ENCODE measurements around the gene ABCA5. TPM values are rescaled to one million over a fixed set of nuclear protein-coding genes. Genes with fewer than 3 reads are reported as not detected.

Gene ABCA5
- total and polyA plus RNA-seq, 10 of the 15 experiments (the other 5 are each of a cell fraction or from before 2014, with no cell fraction given) = 11.8 to 31.1 (median 18.1) TPM

DNA sequence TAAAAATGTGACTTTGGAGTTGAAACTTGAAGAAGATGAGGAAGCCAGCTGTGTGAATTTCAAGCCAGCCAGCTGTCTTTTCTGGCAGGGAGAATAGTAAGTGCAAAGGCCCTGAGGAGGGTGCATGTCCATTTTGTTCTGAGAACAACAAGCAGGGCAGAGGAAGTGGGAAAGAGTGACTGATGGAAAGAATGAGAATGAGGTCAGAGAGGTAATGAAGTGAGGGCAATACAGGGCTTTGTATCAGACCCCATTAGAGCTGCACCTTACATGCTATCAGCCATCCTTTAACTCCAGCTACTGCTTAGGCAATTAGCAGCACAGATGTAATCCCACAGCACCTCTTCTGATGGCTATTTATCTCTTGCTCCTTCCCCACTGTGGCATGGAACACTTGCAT, 34.2 kb upstream of the ABCA5 start:
- Histone ChIP-seq H3K4me3 (no peak overlapping the region), H3K4me2 (ENCODE audit: control insufficient read depth, insufficient read depth) (no peak overlapping the region), H3K79me2 (ENCODE audit: control insufficient read depth, insufficient read depth, low read length) (no peaks in the 10 kb centered on the region), H3K27me3 (replicated peaks in 1 of 2; ENCODE audit: control insufficient read depth in 2 of 2, insufficient read depth in 2 of 2, low read length in 1 of 2) (no peaks in the 10 kb centered on the region), H3K9ac (ENCODE audit: control insufficient read depth, insufficient read depth, low read length) (no peak overlapping the region), H3K27ac (ENCODE audit: control insufficient read depth, insufficient read depth) (no peak overlapping the region), H3K9me3 (replicated peaks; ENCODE audit: control insufficient read depth, insufficient read depth, low read length) (no peaks in the 10 kb centered on the region), H2AFZ (ENCODE audit: control insufficient read depth, low read depth, low read length) (no peak overlapping the region), H3K4me1 (ENCODE audit: control insufficient read depth, insufficient read depth, low read length) (no peaks in the 10 kb centered on the region), H4K20me1 (ENCODE audit: control insufficient read depth, insufficient read depth) (no peaks in the 10 kb centered on the region), H3K36me3 (ENCODE audit: control insufficient read depth in 2 of 2, insufficient read depth in 2 of 2, low read length in 1 of 2) (no peaks in the 10 kb centered on the region)
- ChIA-PET SMC1A (ENCODE audit: uncharacterized antibody, unreplicated experiment) (interaction anchor here (1.0 to 1.4 kb wide), 2 partner anchors 33 to 164 kb away, joined by 3 read pairs; no protein-coding TSS in a partner anchor), RAD21 (ENCODE audit: unreplicated experiment) (no interaction called here), POLR2A (no interaction called here), CTCF (interaction anchor here (1.8 to 4.5 kb wide), 2 partner anchors 33 kb away, joined by 6 to 18 read pairs; no protein-coding TSS in a partner anchor)
- ATAC-seq = no peak
- no TSS peak for BruUV-seq (replicated peaks)
- intact Hi-C loops (cut with micrococcal nuclease; ENCODE audit: unreplicated experiment) = no loop called here
- no peak for FAIRE-seq
- in situ Hi-C loops (cut with MboI) = no loop called here
- TF ChIP-seq SPI1 (IDR thresholded peaks at IDR 0.05; ENCODE audit: borderline replicate concordance, insufficient read depth, low read depth, low read length) = 0 out of 2 replicates have a peak, but pooled peaks have one; percentile 3
- TF ChIP-seq, protein P1, sequence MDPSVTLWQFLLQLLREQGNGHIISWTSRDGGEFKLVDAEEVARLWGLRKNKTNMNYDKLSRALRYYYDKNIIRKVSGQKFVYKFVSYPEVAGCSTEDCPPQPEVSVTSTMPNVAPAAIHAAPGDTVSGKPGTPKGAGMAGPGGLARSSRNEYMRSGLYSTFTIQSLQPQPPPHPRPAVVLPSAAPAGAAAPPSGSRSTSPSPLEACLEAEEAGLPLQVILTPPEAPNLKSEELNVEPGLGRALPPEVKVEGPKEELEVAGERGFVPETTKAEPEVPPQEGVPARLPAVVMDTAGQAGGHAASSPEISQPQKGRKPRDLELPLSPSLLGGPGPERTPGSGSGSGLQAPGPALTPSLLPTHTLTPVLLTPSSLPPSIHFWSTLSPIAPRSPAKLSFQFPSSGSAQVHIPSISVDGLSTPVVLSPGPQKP (IDR thresholded peaks at IDR 0.05; ENCODE audit: low read depth, low read length) = no peak
- DNase-seq (ENCODE audit: low read depth, low spot score) = no peak

DNA sequence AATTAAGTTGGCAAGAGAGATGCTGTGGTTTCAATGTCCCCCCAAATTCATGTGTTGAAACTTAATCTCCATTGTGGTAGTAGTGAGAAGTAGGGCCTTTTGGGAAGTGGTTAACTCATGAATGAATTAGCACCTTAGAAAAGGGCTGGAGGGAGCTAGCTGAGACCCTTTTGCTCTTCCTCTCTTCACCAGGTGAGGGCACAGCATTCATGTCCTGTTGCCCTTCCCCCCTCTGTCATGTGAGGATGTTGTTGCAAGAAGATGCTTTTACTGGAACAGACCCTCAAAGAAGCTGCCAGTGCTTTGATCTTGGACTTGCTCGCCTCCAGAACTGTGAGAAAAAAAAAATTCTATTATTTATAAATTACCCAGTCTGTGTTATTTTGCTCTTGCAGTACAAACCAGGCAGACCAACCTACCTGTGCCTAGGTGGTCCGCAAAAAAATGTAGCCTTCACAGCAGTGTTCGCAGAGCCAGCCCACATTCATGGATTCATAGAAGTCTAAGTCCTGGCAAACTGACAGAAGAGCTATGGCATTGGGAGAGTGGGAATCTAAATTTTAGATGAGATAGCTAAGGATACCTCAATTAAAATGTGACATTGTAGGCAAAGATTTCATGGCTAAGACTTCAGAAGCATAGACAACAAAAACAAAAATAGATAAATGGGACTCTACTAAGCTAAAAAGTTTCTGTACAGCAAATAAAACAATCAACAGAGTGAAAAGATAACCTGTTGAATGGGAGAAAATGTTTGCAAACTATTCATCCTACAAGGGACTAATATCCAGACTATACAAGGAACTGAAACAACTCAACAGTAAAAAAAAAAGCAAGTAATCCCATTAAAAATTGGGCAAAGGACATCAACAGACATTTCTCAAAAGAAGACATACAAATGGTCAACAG, 32.0 kb upstream of the ABCA5 start:
- peak; percentile 72 for ATAC-seq
- peak; percentile 4 for DNase-seq (ENCODE audit: low read depth, low spot score)
- no peak overlapping the region for H3K9ac ChIP-seq (ENCODE audit: control insufficient read depth, insufficient read depth, low read length)
- BruUV-seq (replicated peaks) = no TSS peak
- ChIA-PET SMC1A (ENCODE audit: uncharacterized antibody, unreplicated experiment) (interaction anchor here (1.4 to 1.7 kb wide), 2 partner anchors 24 to 37 kb away, joined by 4 to 7 read pairs; no protein-coding TSS in a partner anchor), CTCF (interaction anchor here (0.8 to 4.5 kb wide), 5 partner anchors 35 to 166 kb away, joined by 3 to 18 read pairs (median 4); no protein-coding TSS in a partner anchor), RAD21 (ENCODE audit: unreplicated experiment) (interaction anchor here (1.2 to 1.3 kb wide), 2 partner anchors 36 to 165 kb away, joined by 3 to 4 read pairs; no protein-coding TSS in a partner anchor), POLR2A (no interaction called here)
- TF ChIP-seq SMC3 (IDR thresholded peaks at IDR 0.05; ENCODE audit: borderline replicate concordance, low read length) (peak; percentile 42; the same call in 1 of the 2 replicates), YBX1 (IDR thresholded peaks at IDR 0.05) (no peak), RAD21 (IDR thresholded peaks at IDR 0.05; ENCODE audit: insufficient read depth, low read depth, low read length) (peak; percentile 52)
- TF ChIP-seq, protein P2, sequence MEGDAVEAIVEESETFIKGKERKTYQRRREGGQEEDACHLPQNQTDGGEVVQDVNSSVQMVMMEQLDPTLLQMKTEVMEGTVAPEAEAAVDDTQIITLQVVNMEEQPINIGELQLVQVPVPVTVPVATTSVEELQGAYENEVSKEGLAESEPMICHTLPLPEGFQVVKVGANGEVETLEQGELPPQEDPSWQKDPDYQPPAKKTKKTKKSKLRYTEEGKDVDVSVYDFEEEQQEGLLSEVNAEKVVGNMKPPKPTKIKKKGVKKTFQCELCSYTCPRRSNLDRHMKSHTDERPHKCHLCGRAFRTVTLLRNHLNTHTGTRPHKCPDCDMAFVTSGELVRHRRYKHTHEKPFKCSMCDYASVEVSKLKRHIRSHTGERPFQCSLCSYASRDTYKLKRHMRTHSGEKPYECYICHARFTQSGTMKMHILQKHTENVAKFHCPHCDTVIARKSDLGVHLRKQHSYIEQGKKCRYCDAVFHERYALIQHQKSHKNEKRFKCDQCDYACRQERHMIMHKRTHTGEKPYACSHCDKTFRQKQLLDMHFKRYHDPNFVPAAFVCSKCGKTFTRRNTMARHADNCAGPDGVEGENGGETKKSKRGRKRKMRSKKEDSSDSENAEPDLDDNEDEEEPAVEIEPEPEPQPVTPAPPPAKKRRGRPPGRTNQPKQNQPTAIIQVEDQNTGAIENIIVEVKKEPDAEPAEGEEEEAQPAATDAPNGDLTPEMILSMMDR (IDR thresholded peaks at IDR 0.05 in 2 of 3, conservative IDR thresholded peaks at IDR 0.05 in 1 of 3; ENCODE audit: control insufficient read depth in 2 of 3, extremely low read depth in 1 of 3, insufficient read depth in 1 of 3, low read depth in 3 of 3, low read length in 3 of 3) = peak; percentile 42 to 52 (median 46); a peak in 5 of 6 replicates
- WGBS (ENCODE audit: insufficient coverage, insufficient replicate concordance, low lambda C conversion rate, missing lambda C conversion rate) = 40% methylated on average over 3 of the region's 3 CpGs
- no peaks in the 10 kb centered on the region for H3K9me3 ChIP-seq (replicated peaks; ENCODE audit: control insufficient read depth, insufficient read depth, low read length)
- H3K79me2 ChIP-seq (ENCODE audit: control insufficient read depth, insufficient read depth, low read length) = no peaks in the 10 kb centered on the region
- H3K4me3 ChIP-seq = no peak overlapping the region
- H3K4me2 ChIP-seq (ENCODE audit: control insufficient read depth, insufficient read depth) = no peak overlapping the region
- no peaks in the 10 kb centered on the region for H3K36me3 ChIP-seq (ENCODE audit: control insufficient read depth in 2 of 2, insufficient read depth in 2 of 2, low read length in 1 of 2)
- in situ Hi-C loops (cut with MboI) (no loop called here), intact Hi-C loops (cut with micrococcal nuclease; ENCODE audit: unreplicated experiment) (no loop called here)
- H3K4me1 ChIP-seq (ENCODE audit: control insufficient read depth, insufficient read depth, low read length) = no peaks in the 10 kb centered on the region
- H2AFZ ChIP-seq (ENCODE audit: control insufficient read depth, low read depth, low read length) = no peak overlapping the region
- no peaks in the 10 kb centered on the region for H4K20me1 ChIP-seq (ENCODE audit: control insufficient read depth, insufficient read depth)
- no peaks in the 10 kb centered on the region for H3K27me3 ChIP-seq (replicated peaks in 1 of 2; ENCODE audit: control insufficient read depth in 2 of 2, insufficient read depth in 2 of 2, low read length in 1 of 2)
- H3K27ac ChIP-seq (ENCODE audit: control insufficient read depth, insufficient read depth) = no peak overlapping the region
- peak; percentile 72 for FAIRE-seq

All from GM12878 (cell line).